ENCODE measurements around the gene ALG13.
"Not testable (repeated sequence)": the region's sequence is repeated elsewhere in the genome, so short reads cannot be mapped to it uniquely, and the experiment has no call there.

- TF ChIP-seq POLR2A, CTCF (IDR thresholded peaks at IDR 0.05): not testable (repeated sequence)
These were observed 35.8 kb upstream of the ALG13 start for GRCh38 chrX:111645165-111645564.
